ENCODE data around the gene CWC27.
"Not testable (repeated sequence)": the region's sequence is repeated elsewhere in the genome, so short reads cannot be mapped to it uniquely, and the experiment has no call there.

Gene CWC27

DNA sequence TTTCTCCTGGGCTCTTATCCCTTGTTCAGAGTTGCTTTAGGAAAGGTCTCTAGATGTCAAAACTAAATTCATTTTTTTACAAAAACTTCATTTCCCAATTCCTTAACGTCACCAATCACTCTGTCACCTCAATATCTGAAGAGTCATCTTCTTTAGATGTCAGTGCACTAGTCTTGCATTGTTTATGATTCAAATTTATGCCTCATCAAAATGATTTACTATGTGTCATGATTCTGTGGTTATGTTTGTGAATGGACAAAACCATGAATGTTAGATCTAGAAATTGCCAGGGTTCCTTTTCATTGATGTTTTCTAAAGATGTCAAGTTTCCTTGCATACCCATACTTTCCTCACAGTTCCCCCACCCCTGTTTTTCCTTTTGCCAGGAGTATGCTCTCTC lies 21.5 kb downstream of the CWC27 start:
- DNase-seq: no peak

DNA sequence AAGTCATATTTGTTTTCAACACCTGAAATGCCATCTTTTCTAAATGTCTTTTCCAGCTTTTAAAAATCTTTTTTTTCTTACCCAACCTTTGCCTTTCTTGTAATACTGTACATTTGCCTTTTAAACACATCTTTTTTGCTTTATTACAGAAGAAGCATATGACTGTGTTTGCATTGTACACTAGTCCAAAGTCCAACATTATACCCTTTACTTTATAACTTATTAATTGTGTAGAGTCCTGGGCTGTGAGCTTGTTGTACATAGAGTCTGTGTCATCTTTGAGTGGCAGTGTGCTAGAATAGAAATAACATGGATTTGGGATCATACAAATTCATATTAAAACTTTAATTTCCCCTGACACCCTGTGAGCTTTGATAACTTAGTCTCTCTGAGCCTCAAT lies 23.7 kb downstream of the CWC27 start:
- no peak for DNase-seq

DNA sequence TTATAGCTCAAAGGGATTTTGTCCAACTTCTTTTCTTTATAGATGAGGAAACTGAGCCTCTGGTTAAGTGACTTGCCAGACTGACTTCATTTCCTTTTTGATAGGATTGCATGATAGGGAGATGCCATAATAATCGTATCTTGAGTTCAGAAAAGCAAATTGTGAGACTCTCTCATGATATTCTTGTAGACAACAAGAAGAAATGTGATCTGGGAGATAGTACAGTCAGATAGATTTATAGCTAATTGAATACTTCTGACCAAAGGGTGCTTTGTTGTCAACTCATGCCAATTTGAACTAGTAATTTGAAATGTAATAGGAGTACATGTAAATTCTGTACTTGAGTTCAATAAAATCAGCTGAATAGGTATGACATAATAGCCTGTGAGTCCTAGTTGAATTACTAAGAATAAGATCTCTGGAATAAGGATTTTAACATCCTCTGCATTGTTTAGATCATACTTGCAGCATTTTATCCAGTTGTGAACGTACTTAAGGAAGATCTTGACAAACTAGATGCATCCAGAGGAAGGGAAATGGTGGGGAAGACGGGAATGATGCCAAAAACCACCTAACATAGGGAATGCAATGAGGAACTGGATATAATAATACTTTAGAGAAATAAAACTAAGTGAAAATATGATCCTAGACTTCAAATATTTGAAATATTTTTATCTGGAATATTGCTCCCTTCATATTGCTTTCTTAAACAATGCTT lies 25.5 kb downstream of the CWC27 start:
- DNase-seq: no peak

DNA sequence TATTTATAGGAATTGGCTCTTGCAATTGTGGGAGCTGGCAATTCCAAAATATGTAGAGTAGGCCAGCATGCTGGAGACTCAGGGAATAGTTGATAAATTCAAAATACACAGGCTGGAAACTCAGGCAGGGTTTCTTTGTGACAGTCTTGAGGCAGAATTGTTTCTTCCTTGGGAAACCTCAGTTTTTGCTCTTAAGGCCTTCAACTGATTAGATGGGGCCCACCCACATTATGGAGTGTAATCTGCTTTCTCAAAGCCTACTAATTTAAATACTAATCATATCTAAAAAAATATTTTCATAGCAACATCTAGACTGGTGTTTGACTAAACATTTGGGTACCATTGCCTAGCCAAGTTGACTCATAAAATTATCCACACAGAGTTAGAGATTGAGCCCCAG lies 27.6 kb downstream of the CWC27 start:
- no peak for DNase-seq

DNA sequence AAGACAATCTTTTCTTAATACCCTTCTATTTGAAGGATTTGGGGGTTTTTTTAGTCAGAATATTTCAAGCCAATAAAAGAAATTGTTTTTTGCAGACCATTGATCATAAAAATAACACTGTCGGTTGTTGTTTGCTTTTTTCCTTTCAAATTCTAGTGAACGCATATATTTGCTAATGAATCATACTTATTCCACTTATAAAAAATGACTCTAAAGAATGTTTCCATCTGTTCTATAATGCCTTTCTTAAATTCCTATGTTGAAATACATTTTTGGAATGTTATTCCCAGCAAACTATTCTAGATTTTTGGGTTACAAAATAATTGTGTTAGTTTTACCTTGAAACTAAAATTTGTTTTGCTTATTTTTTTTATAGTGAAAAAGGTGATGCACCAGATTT lies 32.2 kb downstream of the CWC27 start:
- DNase-seq: no peak

DNA sequence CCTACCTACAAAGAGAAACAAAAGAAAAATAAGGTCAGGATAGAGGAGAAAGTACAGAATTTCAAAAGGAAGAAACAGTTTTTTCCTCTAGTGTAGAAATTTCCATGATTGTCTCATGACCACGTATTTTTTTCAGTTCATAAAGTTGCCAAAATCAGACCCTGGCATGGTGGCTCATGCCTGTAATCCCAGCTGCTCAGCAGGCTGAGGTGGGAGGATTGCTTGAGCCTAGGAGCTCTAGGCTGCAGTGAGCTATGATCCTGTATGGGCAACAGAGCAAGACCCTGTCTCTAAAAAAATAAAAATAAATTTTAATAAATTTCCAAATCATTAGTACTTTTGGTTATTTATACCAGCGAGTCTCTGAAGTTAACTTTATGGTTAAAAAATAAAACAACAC lies 37.8 kb downstream of the CWC27 start:
- no peak for DNase-seq

DNA sequence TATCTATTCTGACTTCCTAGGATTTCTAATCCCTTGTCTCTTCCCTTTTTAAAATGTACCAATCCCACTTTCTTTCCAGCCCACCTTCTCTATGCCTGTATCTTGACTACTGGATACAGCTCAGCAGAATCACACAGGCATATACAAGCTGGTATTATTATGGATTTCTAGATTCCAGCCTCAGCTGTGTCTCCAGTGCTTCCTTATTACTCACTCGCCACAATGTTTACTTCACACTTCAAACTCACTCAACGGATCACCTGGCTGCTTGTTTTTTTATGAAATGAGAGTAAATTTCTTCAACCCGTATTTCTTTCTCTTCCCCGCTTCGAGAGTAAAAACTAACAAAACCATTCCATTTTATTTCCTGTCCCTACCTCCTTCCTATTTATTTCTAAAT lies 38.8 kb downstream of the CWC27 start:
- DNase-seq: no peak

DNA sequence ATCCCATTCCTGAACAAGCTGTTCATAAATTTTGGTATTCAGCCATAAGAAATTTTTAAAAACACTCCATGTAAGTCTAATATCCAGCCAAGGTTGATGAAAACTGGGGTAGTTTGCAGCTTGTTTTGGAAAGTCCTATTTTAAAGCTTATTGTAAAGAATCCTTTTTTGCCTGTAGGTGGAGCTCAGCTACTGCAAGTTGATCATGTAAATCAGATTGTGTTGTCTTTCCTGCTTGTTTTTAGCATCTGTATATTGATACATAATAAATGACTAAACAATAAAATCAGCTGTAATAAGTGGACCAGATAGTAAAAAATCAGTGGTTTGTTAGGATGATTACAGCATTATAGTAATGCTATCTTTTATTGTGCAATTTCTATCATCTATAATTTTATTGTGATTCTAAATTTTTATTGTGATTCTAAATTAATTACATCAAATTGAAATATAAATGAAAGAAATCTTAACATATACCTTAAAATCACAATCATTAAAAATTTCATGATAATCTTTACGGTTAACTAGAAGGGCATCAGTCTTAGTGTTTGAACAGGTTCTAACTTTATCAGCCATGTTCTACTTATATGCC lies 42.4 kb downstream of the CWC27 start:
- no peak for DNase-seq

DNA sequence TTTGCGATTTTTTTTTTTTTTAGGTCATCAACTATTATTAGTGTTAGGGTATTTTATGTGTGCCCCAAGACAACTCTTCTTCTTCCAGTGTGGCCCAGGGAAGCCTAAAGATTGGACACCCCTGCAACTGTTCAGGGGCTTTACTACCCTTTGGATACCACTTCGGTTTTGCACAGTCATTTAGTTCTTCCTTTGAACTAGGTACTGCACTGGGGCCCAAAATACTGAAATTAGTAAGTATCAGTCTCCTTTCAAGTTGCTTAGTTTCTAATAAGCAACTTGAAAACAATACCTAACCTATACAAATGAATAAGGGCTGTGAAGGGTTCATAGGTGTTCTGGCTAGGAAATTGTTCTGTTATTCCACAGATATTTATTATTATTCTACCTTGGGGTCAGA lies 45.3 kb downstream of the CWC27 start:
- DNase-seq: no peak

DNA sequence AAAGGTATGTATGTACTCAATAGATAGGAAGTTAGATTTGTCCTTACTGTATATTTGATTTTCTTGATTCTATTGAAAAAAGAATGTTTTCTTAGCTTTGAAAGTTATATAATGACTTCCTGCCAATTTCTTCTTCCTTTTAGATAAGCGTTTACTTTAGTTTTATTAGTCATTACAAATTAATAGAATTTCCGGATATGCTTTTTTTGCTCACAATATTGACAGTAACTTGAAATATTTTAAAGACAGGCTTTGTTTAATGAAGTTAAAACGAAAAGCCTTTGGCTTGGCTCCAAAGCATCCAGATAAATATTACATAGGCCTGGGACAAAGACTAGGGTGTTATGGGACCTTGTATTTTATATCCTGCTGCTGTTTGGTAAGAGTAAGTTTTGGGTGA lies 49.5 kb downstream of the CWC27 start:
- DNase-seq: no peak

DNA sequence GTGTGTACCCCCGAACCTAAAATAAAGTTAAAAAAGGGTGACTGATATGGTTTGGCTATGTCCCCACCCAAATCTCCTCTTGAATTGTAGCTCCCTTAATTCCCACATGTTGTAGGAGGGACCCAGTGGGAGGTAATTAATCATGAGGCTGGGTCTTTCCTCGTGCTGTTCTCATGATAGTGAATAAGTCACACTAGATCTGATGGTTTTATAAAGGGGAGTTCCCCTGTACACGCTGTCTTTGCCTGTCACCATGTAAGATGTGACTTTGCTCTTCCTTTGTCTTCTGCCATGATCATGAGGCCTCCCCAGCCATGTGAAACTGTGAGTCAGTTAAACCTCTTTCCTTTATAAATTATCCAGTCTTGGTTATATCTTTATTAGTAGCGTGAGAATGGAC lies 50.6 kb downstream of the CWC27 start:
- not testable (repeated sequence) for DNase-seq

DNA sequence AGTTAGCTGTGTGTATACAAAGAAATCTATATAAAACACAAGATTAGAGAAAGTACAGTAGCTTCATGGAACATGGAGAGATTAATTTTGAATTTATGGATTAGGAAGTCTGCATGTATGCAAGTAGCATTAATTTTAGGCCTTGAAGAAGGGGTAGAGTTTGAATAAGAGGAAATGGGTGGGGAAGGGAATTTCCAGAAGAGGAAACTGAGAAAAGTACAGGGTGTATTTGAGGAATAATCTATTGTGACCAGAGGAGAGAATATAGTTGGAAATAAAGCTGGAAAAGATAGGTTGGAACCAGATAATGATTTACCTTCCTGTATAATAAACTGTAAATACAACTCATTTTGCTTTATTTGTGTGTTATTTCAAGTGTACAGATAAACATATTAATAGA lies 53.6 kb downstream of the CWC27 start:
- DNase-seq: no peak

DNA sequence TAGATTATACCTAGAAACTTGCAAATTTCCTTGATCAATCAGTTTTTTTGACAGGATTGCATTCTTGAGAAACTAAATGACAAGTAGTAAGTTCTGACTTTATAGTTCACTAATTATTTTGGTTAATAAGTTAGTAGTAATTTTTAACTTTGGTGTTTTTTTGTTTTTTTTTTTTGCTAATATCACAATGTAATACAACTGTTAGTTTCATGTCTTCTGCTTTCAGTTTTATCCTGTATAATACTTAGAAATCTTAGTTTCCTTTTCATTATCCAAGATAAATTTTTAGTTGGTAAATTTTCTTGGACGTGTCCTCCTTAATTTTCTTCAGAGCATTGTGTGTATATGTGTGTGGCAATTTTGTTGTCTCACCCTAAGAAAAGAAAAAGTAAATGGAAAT lies 57.8 kb downstream of the CWC27 start:
- DNase-seq: no peak

DNA sequence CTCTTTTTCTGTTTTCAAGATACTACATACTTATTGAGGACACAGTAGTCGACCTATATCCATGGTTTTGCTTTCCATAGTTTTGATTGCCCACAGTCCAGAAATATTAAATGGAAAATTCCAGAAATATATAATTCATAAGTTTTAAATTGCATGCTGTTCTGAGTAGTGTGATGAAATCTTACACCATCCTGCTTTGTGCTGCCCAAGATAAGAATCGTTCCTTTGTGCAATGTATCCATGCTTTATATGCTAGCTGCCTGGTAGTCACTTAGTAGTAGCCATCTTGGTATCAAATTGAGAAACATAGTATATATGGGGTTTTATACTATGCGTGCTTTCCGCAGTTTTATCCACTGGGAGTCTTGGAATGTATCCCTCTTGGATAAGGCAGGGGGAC lies 59.0 kb downstream of the CWC27 start:
- no peak for DNase-seq

DNA sequence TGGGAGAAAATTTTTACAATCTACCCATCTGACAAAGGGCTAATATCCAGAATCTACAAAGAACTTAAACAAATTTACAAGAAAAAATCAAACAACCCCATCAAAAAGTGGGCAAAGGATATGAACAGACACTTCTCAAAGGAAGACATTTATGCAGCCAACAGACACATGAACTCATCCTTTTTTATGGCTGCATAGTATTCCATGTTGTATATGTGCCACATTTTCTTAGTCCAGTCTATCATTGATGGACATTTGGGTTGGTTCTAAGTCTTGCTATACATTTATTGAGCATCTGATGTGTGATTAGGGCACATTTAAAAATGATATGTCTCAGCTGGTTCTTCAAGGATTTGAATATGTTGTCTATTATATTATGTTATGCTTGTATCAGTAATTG lies 61.9 kb downstream of the CWC27 start:
- DNase-seq: not testable (repeated sequence)

DNA sequence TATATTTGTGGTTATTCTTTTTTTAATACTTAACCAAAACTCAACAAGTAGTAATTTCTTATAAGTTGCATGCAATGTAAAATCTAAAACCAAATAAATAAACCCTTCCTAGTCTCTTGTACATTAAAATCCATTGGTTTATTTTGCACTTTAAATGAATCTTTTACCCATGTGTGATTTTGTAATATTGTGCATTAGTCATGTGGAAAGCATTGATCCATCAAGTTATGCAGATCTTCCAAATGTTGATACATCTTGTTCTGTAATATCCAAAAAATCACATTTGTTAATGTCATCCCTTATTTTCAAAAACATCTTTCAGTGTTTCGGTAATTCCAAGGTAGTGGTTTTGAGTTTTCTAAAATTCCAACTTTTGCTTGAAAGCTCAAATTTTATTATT lies 63.3 kb downstream of the CWC27 start:
- DNase-seq: no peak

DNA sequence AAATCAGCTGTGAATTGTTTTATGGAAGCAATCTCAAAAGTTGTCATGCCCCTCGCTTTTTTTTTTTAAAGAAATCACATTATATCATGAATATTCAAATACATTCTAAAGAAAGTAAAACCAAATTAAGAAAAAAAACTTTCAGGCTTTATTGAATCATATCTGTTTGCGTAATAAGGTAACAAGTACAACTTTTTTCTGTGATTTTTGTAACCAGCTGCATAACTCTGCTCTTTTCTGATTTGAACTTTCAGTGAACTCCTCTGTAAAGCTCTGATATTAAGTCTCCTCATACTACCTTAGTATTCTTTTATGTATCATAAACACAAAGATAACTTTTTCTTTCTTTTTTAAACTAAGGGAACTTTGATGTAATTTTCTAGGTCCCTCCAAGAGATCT lies 65.3 kb downstream of the CWC27 start:
- no peak for DNase-seq

DNA sequence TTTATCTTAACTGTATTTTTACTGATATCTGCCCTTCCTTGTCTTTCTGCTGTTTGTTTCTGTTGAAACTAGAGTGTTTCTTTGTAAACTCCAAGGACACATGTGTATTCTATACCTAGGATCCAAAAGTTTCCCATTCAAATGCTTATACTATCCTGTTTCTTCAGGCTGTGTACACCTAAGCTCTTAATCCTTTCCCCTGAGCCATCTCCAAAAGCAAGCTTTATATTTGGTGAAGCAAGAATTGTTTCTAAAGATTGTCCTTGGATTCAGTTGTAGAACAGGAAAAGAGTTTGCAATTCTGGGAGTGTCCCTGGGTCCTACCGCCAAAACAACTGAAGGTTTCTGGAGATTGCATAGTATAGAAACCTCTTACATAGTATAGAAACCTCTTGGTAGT lies 65.9 kb downstream of the CWC27 start:
- DNase-seq: no peak

DNA sequence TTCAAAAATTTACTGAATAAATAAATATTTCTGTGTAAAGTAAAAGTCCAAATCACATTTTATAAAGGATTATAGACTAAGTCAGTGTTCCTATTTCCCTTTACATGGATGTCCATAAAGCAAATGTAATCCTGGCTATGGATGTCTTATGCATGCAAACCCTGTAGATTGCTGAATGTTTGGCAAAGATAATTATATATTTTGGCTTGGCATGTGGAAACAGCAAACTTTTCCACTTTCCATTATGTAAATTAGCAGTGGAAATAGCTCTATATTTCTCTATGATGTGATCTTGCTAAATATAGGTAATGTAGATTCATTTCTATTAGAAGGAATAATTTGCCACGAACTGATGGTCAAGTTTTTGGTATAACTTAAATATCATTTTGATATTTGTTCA lies 66.5 kb downstream of the CWC27 start:
- no peak for DNase-seq

DNA sequence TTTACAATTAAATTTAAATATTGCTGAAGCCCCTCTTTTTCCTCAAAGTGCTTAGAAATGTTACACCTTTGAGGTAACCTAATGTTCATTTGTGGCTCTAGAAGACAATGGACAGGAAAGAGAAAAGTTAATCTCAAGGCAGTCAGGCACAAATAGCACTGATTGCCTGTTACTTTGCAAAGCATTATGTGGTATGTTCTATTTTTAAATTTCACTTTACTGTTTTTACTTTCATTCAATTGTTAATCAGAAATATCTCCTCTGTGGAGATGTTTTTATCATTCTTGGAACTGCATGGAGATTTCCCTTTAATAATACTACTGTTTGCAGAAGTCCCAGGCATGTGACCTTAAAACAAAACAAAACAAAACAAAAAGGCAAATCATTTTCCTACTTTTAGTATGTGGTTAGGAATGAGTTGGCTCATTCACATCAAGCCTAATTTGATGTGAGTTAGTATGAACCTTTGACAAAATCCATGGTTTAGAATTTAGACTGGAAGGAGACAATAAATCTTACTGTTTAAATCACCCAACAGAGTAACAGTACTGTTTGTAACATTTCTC lies 67.5 kb downstream of the CWC27 start:
- DNase-seq: no peak

DNA sequence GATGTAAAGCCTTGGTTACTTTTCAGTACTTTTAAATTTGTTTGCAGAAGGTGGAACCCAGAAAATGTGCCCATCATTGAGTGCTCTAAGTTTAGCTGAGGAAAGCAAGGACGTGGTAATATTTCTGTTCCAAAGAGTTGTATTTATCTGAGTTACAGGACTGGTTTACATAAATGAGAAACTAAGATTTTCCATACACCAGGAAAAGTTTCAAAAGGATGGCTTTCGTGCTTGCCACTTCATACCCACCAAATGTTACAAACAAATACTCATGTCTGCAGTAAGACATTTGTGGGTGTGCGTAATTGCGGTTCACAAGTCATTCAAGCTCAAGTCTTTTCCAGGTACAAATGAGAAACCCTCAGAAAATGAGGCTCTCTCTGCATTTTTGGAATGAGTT lies 68.1 kb downstream of the CWC27 start:
- DNase-seq: no peak

DNA sequence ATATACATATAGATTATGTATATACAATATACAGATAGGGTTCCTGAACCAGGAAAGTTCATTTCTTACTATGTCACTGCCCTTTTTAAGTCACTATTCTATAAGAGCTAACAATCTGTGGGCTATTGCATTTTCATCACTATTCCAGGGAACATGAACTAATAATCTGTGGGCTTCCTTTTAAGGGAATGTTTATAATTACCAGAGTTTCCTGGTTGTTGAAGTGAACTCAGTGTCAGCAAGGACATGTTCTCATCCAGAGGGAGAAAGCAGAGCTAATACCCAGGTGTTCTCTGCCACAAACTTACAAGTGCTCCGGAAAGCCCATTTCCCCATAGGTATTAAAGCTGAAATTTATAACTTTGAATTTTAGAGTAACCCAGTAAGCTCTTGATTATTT lies 69.6 kb downstream of the CWC27 start:
- DNase-seq: no peak

DNA sequence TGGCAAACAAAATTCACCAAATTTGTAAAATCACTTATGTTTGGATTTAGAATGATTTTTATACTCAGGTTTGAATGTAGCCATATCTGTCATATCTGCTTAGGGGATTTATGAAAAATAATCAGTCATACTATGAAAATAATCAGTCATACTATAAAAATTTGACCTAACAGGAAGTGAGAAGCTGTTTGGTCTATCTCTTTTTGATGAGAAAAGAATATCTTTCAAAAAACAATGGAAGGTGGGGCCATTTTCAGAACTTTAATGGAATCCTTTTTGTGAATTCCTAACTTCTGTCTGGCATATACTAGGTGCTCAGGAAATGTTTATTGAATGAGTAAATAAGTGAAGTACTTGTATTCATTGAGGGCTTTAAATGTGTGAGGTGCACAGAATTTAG lies 70.1 kb downstream of the CWC27 start:
- no peak for DNase-seq

DNA sequence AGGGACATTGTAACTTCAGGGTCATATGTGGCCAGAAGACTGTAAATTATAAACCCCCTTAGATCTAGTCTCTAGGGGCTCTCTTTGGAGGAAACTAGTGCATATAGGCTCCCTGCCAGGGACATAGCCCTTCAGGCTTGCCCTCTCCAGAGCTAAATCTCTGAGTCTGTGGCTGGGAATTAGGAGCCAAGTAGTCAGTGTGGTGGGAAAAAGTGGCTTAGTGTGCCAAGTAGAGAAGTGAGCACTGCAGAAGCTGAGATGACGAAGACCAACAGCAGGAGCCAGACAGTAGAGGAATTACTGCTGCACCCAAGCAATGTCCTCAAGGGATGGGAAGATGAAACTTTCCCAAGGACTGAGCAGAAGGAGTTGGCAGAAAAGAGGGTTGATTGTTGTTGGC lies 71.2 kb downstream of the CWC27 start:
- DNase-seq: no peak

DNA sequence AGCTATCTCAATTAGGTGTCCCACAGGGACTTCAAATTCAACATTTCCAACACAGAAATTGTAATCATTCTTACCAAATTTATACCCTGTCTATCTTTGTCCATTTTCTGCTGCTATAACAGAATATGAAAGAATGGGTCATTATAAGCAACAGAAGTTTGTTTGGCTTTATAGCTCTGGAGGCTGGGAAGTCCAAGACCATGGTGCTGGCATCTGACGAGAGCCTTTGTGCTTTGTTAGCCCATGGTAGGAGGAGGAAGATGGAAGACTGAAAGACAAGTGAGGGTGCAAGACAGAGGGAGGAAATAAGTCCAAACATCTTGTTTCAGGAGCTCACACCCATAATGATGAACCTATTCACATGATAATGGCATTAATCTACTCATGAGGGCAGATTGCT lies 72.2 kb downstream of the CWC27 start:
- no peak for DNase-seq

Measured in NCI-H1048 (cell line).